OCI-M2 (cell line): ENCODE measurements around the gene THAP4.
"Not testable (repeated sequence)": the region's sequence is repeated elsewhere in the genome, so short reads cannot be mapped to it uniquely, and the experiment has no call there.

Source experiments
- DNase-seq: peaks from one replicate; lab custom pipeline; 2025; ENCODE audit not compliant: unreplicated experiment; lab: John Stamatoyannopoulos, UW

Gene THAP4

GRCh38 chr2:241590496-241591455, 46.2 kb downstream of the THAP4 start:
- DNase-seq, result not testable (repeated sequence)

- not testable (repeated sequence) for DNase-seq
Observed at GRCh38 chr2:241589863-241590262, 47.1 kb downstream of the THAP4 start.

- no peak for DNase-seq
Observed at GRCh38 chr2:241586564-241587264, 50.2 kb downstream of the THAP4 start.

DNA sequence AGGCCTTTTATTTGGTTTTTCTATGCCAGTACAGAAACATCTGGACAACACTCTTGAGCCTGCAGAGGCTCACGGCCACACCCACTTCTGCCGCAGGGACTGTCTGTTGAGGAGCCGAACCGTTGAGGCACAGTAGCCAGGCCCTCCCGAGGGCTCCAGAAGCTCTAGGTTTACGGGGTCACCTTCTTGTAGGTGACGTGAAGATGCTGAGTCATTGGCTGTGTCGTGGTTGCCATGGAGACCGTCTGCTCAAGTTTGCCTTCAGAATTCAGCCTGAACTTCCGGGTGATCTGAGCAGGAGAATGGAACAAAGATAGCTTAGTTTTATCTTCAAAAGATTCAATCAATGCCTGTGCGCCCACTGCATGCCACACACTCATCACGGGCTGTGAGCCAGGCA, 52.5 kb downstream of the THAP4 start:
- no peak for DNase-seq

DNA sequence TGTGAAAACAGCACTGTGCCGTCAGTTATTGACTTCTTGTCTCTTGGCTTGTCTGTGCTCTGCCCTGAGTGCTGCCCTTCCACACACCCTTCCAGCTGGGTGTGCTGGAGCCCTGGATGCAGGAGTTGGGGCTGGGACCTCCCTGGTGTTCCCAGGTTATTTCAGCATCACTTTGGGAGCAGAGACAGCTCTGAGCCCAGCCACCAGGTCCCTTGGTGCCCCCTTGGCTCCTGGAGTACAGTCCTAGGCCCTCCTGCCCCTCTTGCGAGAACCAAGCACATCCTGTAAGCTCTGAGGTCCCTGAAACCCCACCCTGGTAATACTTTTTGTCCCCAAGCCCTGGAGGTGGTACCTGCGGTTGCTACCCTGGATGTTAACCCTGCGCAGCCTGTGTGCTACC, 54.2 kb downstream of the THAP4 start:
- no peak for DNase-seq

DNA sequence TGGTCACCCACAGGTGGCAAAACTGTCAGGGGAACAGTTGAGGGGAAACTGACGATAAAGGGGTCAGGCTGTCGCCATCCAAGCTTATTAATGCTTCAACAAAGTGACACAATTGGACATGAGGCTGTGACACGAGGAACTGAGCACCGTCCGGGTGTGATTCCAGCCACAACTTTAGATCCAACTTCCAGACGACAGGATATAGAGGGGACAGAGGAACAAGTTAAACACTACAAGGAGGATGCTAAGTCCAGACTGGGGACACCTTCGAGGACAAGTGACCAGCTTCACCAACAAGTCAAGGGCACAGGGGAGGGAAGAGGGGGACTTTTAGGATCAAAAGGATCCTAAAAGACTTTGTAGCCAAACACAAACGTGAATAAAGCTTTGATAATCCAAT, 54.6 kb downstream of the THAP4 start:
- no peak for DNase-seq

- no peak for DNase-seq
Observed at GRCh38 chr2:241579281-241579680, 57.7 kb downstream of the THAP4 start.

DNA sequence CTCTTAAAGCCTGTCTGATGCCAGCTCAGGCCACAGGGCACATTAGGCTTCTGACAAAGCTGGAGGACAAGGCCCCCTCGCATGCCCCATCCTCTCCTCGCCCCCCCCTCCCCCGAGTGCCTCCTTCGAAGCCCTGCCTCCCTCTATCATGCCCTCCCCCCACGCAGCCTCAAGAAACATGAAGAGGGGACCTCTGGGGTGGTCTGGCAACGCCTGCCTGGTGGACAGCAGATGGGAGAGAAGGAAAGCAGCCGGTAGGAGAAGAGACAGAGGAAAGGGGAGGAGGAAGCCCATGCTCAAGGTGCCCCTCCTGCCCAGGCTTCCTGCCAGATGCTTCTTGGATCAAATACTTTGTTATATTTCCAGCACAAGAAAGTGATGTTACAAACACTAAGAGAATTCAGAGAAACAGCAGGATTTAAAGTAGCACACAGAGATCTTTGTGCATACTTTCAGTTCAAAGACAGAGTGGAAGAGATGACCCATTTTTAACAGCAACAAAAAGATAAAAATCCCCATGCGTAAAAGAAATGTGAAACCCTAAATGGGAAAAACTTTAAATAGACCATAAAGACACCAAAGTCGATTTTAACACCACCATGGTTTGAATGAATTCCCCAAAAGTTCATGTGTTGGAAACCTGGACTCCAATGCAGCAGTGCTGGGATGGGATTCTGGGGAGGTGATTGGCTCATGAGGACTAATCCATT, 59.4 kb downstream of the THAP4 start:
- no peak for DNase-seq

GRCh38 chr2:241576293-241576654, 60.7 kb downstream of the THAP4 start:
- DNase-seq, result no peak

- no peak for DNase-seq
Observed at GRCh38 chr2:241575624-241576292, 61.2 kb downstream of the THAP4 start.

DNA sequence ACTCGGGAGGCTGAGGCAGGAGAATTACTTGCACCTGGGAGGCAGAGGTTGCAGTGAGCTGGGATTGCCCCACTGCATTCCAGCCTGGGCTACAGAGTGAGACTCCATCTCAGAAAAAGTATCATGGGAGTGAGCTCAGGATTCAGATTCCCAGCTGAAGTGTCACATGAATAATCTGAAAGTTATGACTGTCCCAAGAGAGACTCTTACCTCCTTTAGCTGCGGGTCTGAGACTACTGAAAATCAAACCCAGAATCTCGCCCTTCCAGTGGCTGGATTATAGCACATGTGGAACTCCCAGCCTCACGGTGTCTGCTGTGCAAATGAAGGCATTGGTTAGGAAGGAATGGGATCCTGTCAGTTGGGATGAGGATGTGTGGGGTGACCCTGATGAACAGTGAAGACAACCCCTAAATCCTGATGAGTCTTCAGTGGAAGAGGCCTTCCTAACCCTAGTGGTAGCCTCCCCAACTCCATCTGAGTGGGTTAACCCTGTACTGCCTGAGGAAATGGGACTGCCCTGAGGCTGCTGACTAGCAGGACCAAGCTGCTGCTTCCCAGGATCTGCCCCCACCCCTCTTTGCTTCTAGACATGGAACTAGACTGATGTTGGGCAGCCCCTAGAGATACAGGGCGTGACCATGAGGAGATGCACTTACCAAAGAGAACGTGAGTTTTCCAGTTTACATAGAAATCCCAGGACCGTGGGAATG, 61.9 kb downstream of the THAP4 start:
- no peak for DNase-seq

GRCh38 chr2:241573741-241574140, 63.2 kb downstream of the THAP4 start:
- DNase-seq, result no peak

DNA sequence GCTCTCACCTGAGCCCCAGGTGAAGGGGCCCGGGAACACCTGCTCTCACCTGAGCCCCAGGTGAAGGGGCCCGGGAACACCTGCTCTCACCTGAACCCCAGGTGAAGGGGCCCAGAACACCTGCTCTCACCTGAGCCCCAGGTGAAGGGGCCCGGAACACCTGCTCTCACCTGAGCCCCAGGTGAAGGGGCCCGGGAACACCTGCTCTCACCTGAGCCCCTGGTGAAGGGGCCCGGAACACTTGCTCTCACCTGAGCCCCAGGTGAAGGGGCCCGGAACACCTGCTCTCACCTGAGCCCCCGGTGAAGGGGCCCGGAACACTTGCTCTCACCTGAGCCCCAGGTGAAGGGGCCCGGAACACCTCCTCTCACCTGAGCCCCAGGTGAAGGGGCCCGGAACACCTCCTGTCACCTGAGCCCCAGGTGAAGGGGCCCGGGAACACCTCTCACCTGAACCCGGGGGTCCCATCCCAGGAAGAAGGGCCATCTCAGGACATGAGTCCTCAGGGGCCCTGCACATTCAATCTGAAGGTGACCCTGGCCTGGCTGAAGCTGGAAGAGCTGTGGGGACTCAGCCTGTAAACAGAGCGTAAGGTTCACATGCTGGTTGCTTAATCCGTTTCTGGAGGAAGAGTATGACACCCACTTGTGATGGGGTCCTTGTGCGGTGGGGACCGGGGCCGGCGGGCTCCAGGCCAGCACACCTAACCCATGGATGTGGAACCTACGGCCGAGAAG, 63.9 kb downstream of the THAP4 start:
- DNase-seq, result not testable (repeated sequence)

DNA sequence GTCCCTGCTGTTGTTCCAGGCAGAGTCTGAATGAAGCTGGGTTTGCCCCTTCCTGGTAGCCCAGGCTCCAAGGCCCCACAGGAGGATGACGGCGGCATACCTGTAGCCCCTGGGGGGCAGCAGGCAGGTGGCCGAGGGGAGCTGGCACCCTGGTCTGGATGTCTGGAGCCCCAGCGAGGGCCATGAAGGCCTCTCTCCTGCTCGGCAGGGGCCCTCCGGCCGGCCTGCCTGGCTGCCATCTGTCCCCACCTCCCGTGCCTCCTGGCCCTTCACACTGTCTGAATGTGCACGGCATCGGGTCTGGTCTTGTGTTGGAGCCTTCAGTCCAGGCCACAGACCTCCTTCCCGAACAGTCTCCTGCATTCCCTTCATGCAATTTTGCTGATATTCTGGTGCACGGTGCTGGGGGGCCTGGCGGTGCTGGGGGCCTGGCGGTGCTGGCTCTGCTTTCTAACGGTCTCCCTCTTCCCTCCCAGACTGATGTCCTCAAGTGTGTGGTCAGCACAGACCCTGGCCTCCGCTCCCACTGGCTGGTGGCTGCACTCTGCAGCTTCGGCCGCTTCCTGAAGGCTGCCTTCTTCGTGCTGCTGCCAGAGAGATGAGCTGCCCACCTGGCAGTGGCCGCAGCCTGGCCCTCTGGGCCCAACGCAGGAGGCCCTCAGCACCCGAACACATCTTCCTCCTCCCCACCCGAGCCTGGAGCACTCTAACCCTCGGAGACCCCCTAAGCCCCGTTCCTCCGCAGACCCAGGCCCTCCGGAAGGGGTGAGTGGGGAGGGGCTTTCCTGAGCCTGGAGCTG, 64.9 kb downstream of the THAP4 start:
- no peak for DNase-seq

DNA sequence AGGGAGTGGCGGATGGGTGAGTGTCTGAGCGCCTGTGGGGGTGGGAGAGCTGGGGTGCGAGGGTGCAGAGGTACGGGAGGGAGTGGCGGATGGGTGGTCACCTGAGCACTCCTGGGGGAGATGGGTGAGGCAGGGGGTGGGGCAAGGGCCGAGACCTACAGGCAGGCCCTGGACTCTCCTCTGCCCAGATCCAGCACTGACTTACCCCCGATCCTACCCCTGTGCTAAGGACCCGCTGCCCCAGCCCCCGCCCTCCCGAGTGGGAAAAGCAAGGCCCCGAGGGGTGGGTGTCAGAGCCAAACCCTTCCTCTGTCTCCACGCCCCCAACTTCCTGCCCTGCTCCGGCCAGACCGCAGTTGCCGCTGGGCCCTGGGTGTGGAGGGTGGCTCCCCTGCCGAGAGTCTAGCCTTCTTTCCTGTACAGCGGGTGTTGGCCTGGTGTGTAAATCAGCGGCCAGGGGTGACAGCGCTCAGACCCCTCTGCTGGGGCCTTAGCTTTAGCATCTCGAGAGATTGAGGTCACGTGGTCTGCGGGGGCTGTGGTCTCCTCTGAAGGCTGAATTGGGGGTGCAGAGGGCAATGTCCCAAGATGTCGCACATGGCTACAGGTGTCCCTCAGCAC, 65.9 kb downstream of the THAP4 start:
- DNase-seq, result no peak

- no peak for DNase-seq
Observed at GRCh38 chr2:241569831-241570281, 67.1 kb downstream of the THAP4 start.

DNA sequence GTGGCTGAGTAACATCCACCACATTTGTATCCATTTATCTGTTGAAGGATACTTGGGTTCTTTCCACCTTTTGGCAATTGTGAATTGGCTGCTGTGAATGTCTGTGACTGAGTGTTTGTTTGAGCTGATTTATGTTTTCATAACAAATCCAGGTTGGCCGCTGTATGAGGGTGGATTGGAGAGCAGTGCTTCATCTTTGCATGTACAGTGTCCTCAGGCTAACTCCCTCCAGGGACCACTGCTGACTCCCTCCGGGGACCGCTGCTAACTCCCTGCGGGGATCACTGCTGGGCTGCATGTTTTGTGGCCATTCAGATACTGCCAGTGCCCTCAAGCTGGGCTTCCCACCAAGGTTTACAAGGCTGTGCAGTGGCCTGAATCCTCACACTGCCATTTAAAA, 68.2 kb downstream of the THAP4 start:
- no peak for DNase-seq

- no peak for DNase-seq
Observed at GRCh38 chr2:241567776-241568175, 69.2 kb downstream of the THAP4 start.
